ENCODE results near the gene SEMA5A.

GRCh38 chr5:9502864-9503263 is 43.0 kb downstream of the SEMA5A start:
- TF ChIP-seq POLR2A (IDR thresholded peaks at IDR 0.05; ENCODE audit: low read depth, low read length) (no peak), TAF1 (IDR thresholded peaks at IDR 0.05; ENCODE audit: borderline replicate concordance, low read depth, low read length) (no peak)

Data from GM12892 (cell line).